Fibroblast of lung (primary cell): ENCODE results near the gene NPHP4. TPM values are rescaled to one million over a fixed set of nuclear protein-coding genes. Genes with fewer than 3 reads are reported as not detected.

Experiments
- DNase-seq, 2 donors: peaks; one replicate each; pipeline versions ENCODE4 v3.0.0 to v3.0.0-alpha.2; 2010; ENCODE audit warnings: low read depth in 2 of 2
- H2AFZ ChIP-seq: 2 replicates; pipeline ENCODE4 v1.5.1; 2012; ENCODE audit warnings: low read length, control low read depth, inconsistent platforms
- H3K27ac ChIP-seq: 2 replicates; pipeline ENCODE4 v1.5.1; 2011; ENCODE audit warnings: low read length, control low read depth; ENCODE audit not compliant: insufficient read depth
- H3K27me3 ChIP-seq: 2 replicates; pipeline ENCODE4 v1.5.1; 2011; ENCODE audit warnings: mild to moderate bottlenecking, low read length; ENCODE audit not compliant: control insufficient read depth, insufficient read depth
- H3K36me3 ChIP-seq: 2 replicates; pipeline ENCODE4 v1.5.1; 2011; ENCODE audit warnings: low read length; ENCODE audit not compliant: control insufficient read depth, insufficient read depth
- H3K4me1 ChIP-seq: 2 replicates; pipeline ENCODE4 v1.5.1; 2011; ENCODE audit warnings: low read length; ENCODE audit not compliant: control insufficient read depth, insufficient read depth; ENCODE audit errors: extremely low read depth
- H3K4me2 ChIP-seq: 2 replicates; pipeline ENCODE4 v1.5.1; 2011; ENCODE audit warnings: low read length, control low read depth; ENCODE audit not compliant: insufficient read depth; ENCODE audit errors: extremely low read depth
- H3K4me3 ChIP-seq, 4 experiments: fragments of 200-600 bp in 1 of 4; sonication (generic) in 1 of 4; replicated peaks in 1 of 4; 2 replicates each; pipeline ENCODE4 v1.5.1; 2011 to 2016; ENCODE audit warnings: low read length in 4 of 4, low read depth in 3 of 4, mild to moderate bottlenecking in 3 of 4, control low read depth in 2 of 4, inconsistent platforms in 1 of 4, mixed read lengths in 1 of 4; ENCODE audit not compliant: insufficient read depth in 1 of 4; ENCODE audit errors: control extremely low read depth in 1 of 4
- H3K79me2 ChIP-seq: 2 replicates; pipeline ENCODE4 v1.5.1; 2012; ENCODE audit warnings: mild to moderate bottlenecking, low read length, inconsistent platforms; ENCODE audit not compliant: control insufficient read depth, insufficient read depth
- H3K9ac ChIP-seq: 2 replicates; pipeline ENCODE4 v1.5.1; 2011; ENCODE audit warnings: mild to moderate bottlenecking, low read length, control low read depth; ENCODE audit not compliant: insufficient read depth
- H3K9me3 ChIP-seq: 2 replicates; pipeline ENCODE4 v1.5.1; 2012; ENCODE audit warnings: low read depth, low read length; ENCODE audit not compliant: control insufficient read depth, insufficient read depth
- H4K20me1 ChIP-seq: 2 replicates; pipeline ENCODE4 v1.5.1; 2011; ENCODE audit warnings: low read length; ENCODE audit not compliant: control insufficient read depth, insufficient read depth; ENCODE audit errors: extremely low read depth
- CTCF ChIP-seq, 2 donors: IDR thresholded peaks in 1 of 2; conservative IDR thresholded peaks in 1 of 2; 1 replicate in 1 of 2; 2 replicates in 1 of 2; pipeline ENCODE4 v1.5.1; 2011 to 2012; ENCODE audit warnings: low read length in 2 of 2, control low read depth in 1 of 2, inconsistent platforms in 1 of 2, low read depth in 1 of 2, mild to moderate bottlenecking in 1 of 2
- EZH2 ChIP-seq: IDR thresholded peaks from 2 replicates; pipeline ENCODE4 v1.5.1; 2012; ENCODE audit warnings: low read length, control low read depth, mild to moderate bottlenecking; ENCODE audit errors: missing control alignments
- polyA plus RNA-seq, 2 donors: library from polyadenylated mRNA; depleted of rRNA in 1 of 2; stranded (reverse) in 1 of 2; unstranded in 1 of 2; fragments of >200 nt; gene quantifications; 2 replicates each; pipeline ENCODE4 v1.2.1, GENCODE V29; 2011 to 2012; ENCODE audit warnings: missing spikeins in 1 of 2
- total RNA-seq: library from RNA; depleted of rRNA; stranded (reverse); fragments of >200 nt; gene quantifications from 2 replicates; pipeline ENCODE4 v1.2.1, GENCODE V29; 2014

NPHP4 gene
- total and polyA plus RNA-seq, 2 donors (not counting 1 experiment from before 2014, with no cell fraction given) = 1.5 to 4.0 TPM

- Histone ChIP-seq H3K4me1 (no peaks in the 10 kb centered on the region), H3K79me2 (no peaks in the 10 kb centered on the region), H2AFZ (no peak overlapping the region), H3K27ac (no peak overlapping the region), H3K36me3 (no peaks in the 10 kb centered on the region), H3K4me2 (no peak overlapping the region), H3K4me3 (no peak overlapping the region), H3K27me3 (no peaks in the 10 kb centered on the region), H3K9ac (no peak overlapping the region), H4K20me1 (no peaks in the 10 kb centered on the region), H3K9me3 (no peaks in the 10 kb centered on the region)
- DNase-seq = no peak
- TF ChIP-seq EZH2 = no peak
- no peak for TF ChIP-seq CTCF (conservative IDR thresholded peaks at IDR 0.05 in 1 of 2, IDR thresholded peaks at IDR 0.05 in 1 of 2; ENCODE audit: low read depth in 1 of 2, low read length in 2 of 2)
These were observed 152.9 kb downstream of the NPHP4 start for GRCh38 chr1:5839161-5839880.

- H2AFZ ChIP-seq = no peak overlapping the region
- no peaks in the 10 kb centered on the region for H3K9me3 ChIP-seq
- no peaks in the 10 kb centered on the region for H4K20me1 ChIP-seq
- H3K36me3 ChIP-seq = no peaks in the 10 kb centered on the region
- no peak overlapping the region for H3K27ac ChIP-seq
- H3K79me2 ChIP-seq = no peaks in the 10 kb centered on the region
- DNase-seq = no peak
- no peak overlapping the region for H3K4me3 ChIP-seq
- H3K4me2 ChIP-seq = no peak overlapping the region
- H3K4me1 ChIP-seq = no peaks in the 10 kb centered on the region
- TF ChIP-seq CTCF (conservative IDR thresholded peaks at IDR 0.05 in 1 of 2, IDR thresholded peaks at IDR 0.05 in 1 of 2; ENCODE audit: low read depth in 1 of 2, low read length in 2 of 2) (no peak), EZH2 (no peak)
- H3K9ac ChIP-seq = no peak overlapping the region
- H3K27me3 ChIP-seq = no peaks in the 10 kb centered on the region
These were observed 154.1 kb downstream of the NPHP4 start for GRCh38 chr1:5837976-5838653.

GRCh38 chr1:5836776-5837440 is 155.3 kb downstream of the NPHP4 start:
- H3K27ac ChIP-seq = no peak overlapping the region
- no peaks in the 10 kb centered on the region for H3K79me2 ChIP-seq
- H3K4me3 ChIP-seq = no peak overlapping the region
- H3K9me3 ChIP-seq = no peaks in the 10 kb centered on the region
- H2AFZ ChIP-seq = no peak overlapping the region
- no peaks in the 10 kb centered on the region for H3K4me1 ChIP-seq
- DNase-seq = no peak
- no peak overlapping the region for H3K4me2 ChIP-seq
- H3K9ac ChIP-seq = no peak overlapping the region
- no peaks in the 10 kb centered on the region for H3K27me3 ChIP-seq
- no peaks in the 10 kb centered on the region for H3K36me3 ChIP-seq
- TF ChIP-seq EZH2 (no peak), CTCF (conservative IDR thresholded peaks at IDR 0.05 in 1 of 2, IDR thresholded peaks at IDR 0.05 in 1 of 2; ENCODE audit: low read depth in 1 of 2, low read length in 2 of 2) (no peak)
- no peaks in the 10 kb centered on the region for H4K20me1 ChIP-seq
